ENCODE results near the gene CACNA1F. TPM values are rescaled to one million over a fixed set of nuclear protein-coding genes. Genes with fewer than 3 reads are reported as not detected.
A peak's percentile ranks its signal among the peaks of the same experiment; 100 is the strongest.

Gene CACNA1F
- total and polyA plus RNA-seq, 3 experiments from 2014 or later = 0.24 to 0.61 TPM; not detected in 1

DNA sequence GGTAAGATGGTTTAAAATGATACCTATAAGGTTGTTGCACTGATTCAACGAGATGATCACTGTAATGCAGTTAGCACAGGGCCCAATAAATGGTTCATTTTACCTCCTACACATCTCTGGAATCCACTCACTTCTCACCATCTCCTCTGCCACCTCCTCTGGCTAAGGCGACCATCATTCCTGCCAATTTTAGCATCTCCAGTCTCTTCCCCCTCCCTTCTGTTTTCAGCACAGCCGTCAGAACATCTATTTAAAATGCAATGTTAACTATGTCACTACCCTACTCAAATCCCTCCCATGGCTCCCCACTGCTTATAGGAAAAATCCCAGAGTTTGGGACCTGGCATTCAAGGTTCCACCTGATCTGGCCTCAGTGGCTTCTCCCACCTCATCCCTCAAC, 29.6 kb downstream of the CACNA1F start:
- Mint-ChIP-seq H3K36me3 (no peaks in the 10 kb centered on the region), H3K9me3 (no peaks in the 10 kb centered on the region), H3K4me3 (peak overlapping the region in 1 of 7 donors; percentile 58), H3K27ac (peak overlapping the region in 1 of 8 donors; percentile 66), H3K4me1 (peaks cover 3 to 7% (median 3%) of the 10 kb centered on the region in 3 donors), H3K27me3 (peaks cover 0 to 4% of the 10 kb centered on the region in 2 donors)
- ChIA-PET POLR2A (no interaction called here), CTCF (no interaction called here)
- Histone ChIP-seq H3K4me1 (ENCODE audit: insufficient read depth, low read length) (no peaks in the 10 kb centered on the region), H3K27ac (ENCODE audit: low read depth, low read length) (no peak overlapping the region), H3K27me3 (ENCODE audit: insufficient read depth, low read length, poor library complexity, severe bottlenecking) (no peaks in the 10 kb centered on the region), H3K9me3 (ENCODE audit: low read length) (no peaks in the 10 kb centered on the region), H3K36me3 (ENCODE audit: insufficient read depth, low read length) (no peaks in the 10 kb centered on the region), H3K4me3 (ENCODE audit: low read length) (no peak overlapping the region)
- DNase-seq = no peak

DNA sequence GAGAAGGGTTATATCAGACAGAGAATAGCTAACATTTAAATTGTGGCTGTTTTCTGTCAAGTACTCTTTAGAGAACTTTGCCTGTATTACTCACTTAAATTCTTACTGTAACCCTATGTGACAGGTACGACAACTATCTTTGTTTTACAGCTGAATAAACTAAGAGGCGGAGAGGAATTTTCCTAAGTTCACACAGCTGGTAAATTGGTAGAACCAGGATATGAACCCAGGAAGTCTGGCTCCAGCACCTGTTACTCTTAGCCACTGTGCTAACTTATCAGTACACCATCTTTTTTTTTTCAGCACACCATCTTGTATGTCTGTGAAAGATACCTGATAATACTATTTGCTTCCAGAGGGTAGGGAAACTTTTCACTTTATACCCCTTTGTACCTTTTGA, 31.1 kb downstream of the CACNA1F start:
- POLR2A ChIA-PET = interaction anchor here (0.8 kb wide), 1 partner anchor 15 kb away, joined by 3 read pairs; no protein-coding TSS in a partner anchor
- H3K9me3 Mint-ChIP-seq = no peaks in the 10 kb centered on the region
- CTCF ChIA-PET = no interaction called here

DNA sequence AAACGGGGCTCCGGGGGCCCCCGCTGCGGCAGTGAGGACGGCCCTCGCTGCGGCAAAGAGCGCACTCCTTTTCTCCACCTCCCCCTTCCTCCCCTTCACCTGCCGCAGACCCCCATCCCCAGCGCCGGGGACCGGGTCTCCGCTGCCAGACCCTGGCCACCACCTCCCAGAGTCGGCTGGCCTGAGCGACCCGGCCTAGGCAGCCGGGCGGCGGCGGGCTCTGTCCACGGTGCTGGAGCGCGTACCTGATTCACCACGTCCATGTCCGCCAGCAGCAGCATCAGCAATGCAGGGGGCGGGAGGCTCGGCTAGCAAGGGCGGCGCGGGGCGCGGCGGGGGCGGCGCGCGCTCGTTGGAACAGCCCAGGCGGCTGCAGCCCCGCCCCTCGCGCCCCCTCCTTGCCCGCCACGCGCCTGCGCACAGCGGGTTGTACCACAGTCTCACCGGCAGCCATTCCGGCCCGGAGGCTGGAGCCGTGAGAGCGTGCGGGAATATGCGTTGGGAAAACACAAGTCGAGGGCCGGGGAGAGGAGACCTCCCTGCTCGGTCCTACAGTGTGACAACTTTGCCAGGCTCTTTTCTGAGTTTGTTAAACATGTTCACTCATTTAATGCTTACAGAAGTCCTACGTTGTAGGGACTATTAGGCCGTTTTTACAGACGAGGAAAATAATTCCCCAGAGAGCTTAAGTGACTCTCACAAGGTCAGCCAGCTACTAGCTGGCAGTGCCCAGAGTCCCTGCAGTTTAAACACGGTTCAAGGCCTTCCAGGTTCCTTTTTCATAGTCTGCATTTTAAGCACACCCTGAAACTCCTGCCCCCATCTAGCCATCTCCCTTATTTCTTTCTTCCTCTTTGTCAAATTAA, 33.0 kb downstream of the CACNA1F start, which contains the start of gene SYP:
SYP (minus strand) TSS at position 288 of the 866 bp plus-strand sequence; CDS start at position 281, 7 bp downstream.
- Mint-ChIP-seq H3K4me3 (peak within 1 kb of the TSS; percentile 53 to 82 (median 64)), H3K27ac (peak within 1 kb of the TSS in 7 of 8 donors; percentile 19 to 71 (median 50)), H3K27me3 (peaks cover 0 to 2% of the 10 kb centered on the region in 2 donors), H3K36me3 (peaks cover 0 to 1% (median 0%) of the 10 kb centered on the region in 3 donors), H3K9me3 (no peaks in the 10 kb centered on the region), H3K4me1 (peaks cover 3 to 14% (median 7%) of the 10 kb centered on the region in 3 donors)
- Histone ChIP-seq H3K4me3 (ENCODE audit: low read length) (peak within 1 kb of the TSS; percentile 44), H3K27me3 (ENCODE audit: insufficient read depth, low read length, poor library complexity, severe bottlenecking) (no peaks in the 10 kb centered on the region), H3K36me3 (ENCODE audit: insufficient read depth, low read length) (no peaks in the 10 kb centered on the region), H3K9me3 (ENCODE audit: low read length) (no peaks in the 10 kb centered on the region), H3K27ac (ENCODE audit: low read depth, low read length) (no peak within 1 kb of the TSS), H3K4me1 (ENCODE audit: insufficient read depth, low read length) (no peaks in the 10 kb centered on the region)
- peak; percentile 83 to 92 (median 86) for DNase-seq
- ChIA-PET CTCF (no interaction called here), POLR2A (no interaction called here)

More for the DNA sequence above, 31.1 kb downstream of the CACNA1F start:
- Histone ChIP-seq H3K9me3 (ENCODE audit: low read length) (no peaks in the 10 kb centered on the region), H3K4me1 (ENCODE audit: insufficient read depth, low read length) (no peaks in the 10 kb centered on the region), H3K36me3 (ENCODE audit: insufficient read depth, low read length) (no peaks in the 10 kb centered on the region), H3K4me3 (ENCODE audit: low read length) (no peak overlapping the region), H3K27ac (ENCODE audit: low read depth, low read length) (no peak overlapping the region), H3K27me3 (ENCODE audit: insufficient read depth, low read length, poor library complexity, severe bottlenecking) (no peaks in the 10 kb centered on the region)
- DNase-seq = no peak
- Mint-ChIP-seq H3K27ac (peak overlapping the region in 2 of 8 donors; percentile 8 to 70), H3K4me3 (peak overlapping the region in 1 of 7 donors; percentile 45), H3K4me1 (peaks cover 3 to 14% (median 7%) of the 10 kb centered on the region in 3 donors), H3K27me3 (peaks cover 0 to 4% of the 10 kb centered on the region in 2 donors), H3K36me3 (peaks cover 0 to 1% (median 0%) of the 10 kb centered on the region in 3 donors)

DNA sequence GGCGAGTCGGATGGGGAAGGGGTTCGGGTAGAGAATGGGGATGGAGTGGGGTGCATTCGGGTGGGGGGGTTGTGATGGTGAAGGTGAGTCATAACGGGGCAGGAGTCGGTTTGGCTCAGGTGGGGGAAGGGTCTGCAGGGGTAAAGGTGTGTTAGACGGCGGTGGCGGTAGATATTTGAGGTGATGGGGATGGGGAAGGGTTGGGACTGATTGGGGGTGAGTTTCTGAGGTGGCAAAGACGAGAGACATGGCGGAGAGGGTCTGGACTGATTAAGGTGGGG, 33.9 kb downstream of the CACNA1F start:
- peaks cover 0 to 4% of the 10 kb centered on the region in 2 donors for H3K27me3 Mint-ChIP-seq
- Histone ChIP-seq H3K27me3 (ENCODE audit: insufficient read depth, low read length, poor library complexity, severe bottlenecking) (no peaks in the 10 kb centered on the region), H3K27ac (ENCODE audit: low read depth, low read length) (no peak overlapping the region), H3K9me3 (ENCODE audit: low read length) (no peaks in the 10 kb centered on the region), H3K4me3 (ENCODE audit: low read length) (no peak overlapping the region), H3K4me1 (ENCODE audit: insufficient read depth, low read length) (no peaks in the 10 kb centered on the region), H3K36me3 (ENCODE audit: insufficient read depth, low read length) (no peaks in the 10 kb centered on the region)
- H3K4me3 Mint-ChIP-seq = no peak overlapping the region
- no peak for DNase-seq
- no peak overlapping the region for H3K27ac Mint-ChIP-seq
- ChIA-PET POLR2A (no interaction called here), CTCF (no interaction called here)
- peaks cover 3 to 14% (median 7%) of the 10 kb centered on the region in 3 donors for H3K4me1 Mint-ChIP-seq
- no peaks in the 10 kb centered on the region for H3K9me3 Mint-ChIP-seq
- peaks cover 0 to 2% (median 1%) of the 10 kb centered on the region in 3 donors for H3K36me3 Mint-ChIP-seq

DNA sequence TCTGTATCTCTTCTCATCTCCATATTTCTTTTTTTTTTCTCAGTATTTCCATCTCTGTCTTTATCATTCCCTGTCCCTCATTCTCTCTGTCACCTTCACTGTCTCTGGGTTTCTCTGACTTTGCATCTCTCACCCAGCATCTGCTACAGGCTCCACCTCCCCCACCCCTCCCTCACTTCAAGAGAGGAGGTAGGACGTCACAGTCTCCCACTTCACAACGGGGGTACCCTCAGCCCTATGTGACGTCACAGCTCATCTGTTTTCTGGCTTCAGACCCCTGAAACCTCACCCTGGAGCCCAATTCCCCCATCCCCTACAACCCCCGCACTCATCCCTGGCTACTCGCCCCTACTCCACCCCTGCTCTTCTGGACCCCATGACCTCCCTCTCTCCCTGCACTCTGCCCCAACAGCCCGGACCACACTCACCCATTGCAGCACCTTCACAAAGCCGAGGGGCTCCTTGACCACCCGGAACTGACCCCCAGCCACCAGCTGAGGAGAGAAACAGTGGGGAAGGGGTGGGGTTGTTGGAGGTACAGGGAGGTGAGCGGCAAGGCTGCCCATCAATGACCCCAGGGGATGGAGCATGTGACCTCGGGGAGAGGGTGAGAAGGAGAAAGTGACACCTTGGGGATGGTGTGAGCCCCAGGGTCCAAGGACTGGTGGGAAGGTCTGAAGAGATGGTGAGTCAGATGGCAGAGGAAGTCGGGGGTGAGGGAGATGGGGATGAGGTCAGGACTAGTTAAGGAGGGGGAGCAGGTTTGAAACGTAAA, 34.4 kb downstream of the CACNA1F start:
- H3K27ac ChIP-seq (ENCODE audit: low read depth, low read length) = no peak overlapping the region
- no peaks in the 10 kb centered on the region for H3K36me3 ChIP-seq (ENCODE audit: insufficient read depth, low read length)
- DNase-seq = no peak
- peaks cover 0 to 3% (median 1%) of the 10 kb centered on the region in 3 donors for H3K36me3 Mint-ChIP-seq
- H3K4me1 Mint-ChIP-seq = peaks cover 6 to 17% (median 10%) of the 10 kb centered on the region in 3 donors
- peak overlapping the region in 1 of 8 donors; percentile 15 for H3K27ac Mint-ChIP-seq
- no peaks in the 10 kb centered on the region for H3K9me3 ChIP-seq (ENCODE audit: low read length)
- no peaks in the 10 kb centered on the region for H3K4me1 ChIP-seq (ENCODE audit: insufficient read depth, low read length)
- ChIA-PET POLR2A (no interaction called here), CTCF (no interaction called here)
- peaks cover 0 to 2% of the 10 kb centered on the region in 2 donors for H3K27me3 Mint-ChIP-seq
- peak overlapping the region in 3 of 7 donors; percentile 1 to 82 (median 44) for H3K4me3 Mint-ChIP-seq
- no peaks in the 10 kb centered on the region for H3K27me3 ChIP-seq (ENCODE audit: insufficient read depth, low read length, poor library complexity, severe bottlenecking)
- no peaks in the 10 kb centered on the region for H3K9me3 Mint-ChIP-seq
- no peak overlapping the region for H3K4me3 ChIP-seq (ENCODE audit: low read length)

DNA sequence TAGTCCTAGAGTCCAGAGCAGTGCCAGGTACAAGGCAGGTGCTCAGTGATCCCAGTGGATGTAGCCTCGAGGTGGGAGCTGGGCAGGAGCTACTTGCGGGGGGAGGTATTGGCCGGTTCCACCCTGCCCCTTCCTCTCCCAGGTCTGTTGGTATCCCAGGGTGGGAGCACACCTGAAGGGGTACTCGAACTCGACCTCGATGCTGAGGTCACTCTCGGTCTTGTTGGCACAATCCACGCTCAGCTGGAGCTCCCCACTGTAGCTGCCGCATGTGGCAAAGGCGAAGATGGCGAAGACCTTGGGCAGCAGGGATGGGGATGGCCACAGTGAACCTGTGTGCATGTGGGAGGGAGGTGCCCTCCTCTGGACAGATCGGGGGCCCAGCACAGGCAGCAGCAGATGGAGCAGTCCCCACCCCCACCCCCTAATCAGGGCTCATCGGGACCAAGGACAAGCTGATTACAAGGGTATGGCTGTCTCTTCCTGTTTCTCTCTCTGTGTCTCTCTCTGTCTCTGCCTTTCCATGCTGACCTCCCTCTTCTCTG, 35.5 kb downstream of the CACNA1F start:
- Mint-ChIP-seq H3K27ac (no peak overlapping the region), H3K36me3 (peaks cover 0 to 3% (median 1%) of the 10 kb centered on the region in 3 donors), H3K9me3 (no peaks in the 10 kb centered on the region), H3K4me3 (peak overlapping the region in 2 of 7 donors; percentile 1 to 44), H3K4me1 (peaks cover 17 to 28% (median 17%) of the 10 kb centered on the region in 3 donors), H3K27me3 (peaks cover 0 to 2% of the 10 kb centered on the region in 2 donors)
- ChIA-PET POLR2A (no interaction called here), CTCF (no interaction called here)
- DNase-seq = no peak
- H3K9me3 ChIP-seq (ENCODE audit: low read length) = no peaks in the 10 kb centered on the region
- no peak overlapping the region for H3K4me3 ChIP-seq (ENCODE audit: low read length)
- no peaks in the 10 kb centered on the region for H3K36me3 ChIP-seq (ENCODE audit: insufficient read depth, low read length)
- no peaks in the 10 kb centered on the region for H3K27me3 ChIP-seq (ENCODE audit: insufficient read depth, low read length, poor library complexity, severe bottlenecking)
- no peak overlapping the region for H3K27ac ChIP-seq (ENCODE audit: low read depth, low read length)
- H3K4me1 ChIP-seq (ENCODE audit: insufficient read depth, low read length) = peaks cover 10% of the 10 kb centered on the region

DNA sequence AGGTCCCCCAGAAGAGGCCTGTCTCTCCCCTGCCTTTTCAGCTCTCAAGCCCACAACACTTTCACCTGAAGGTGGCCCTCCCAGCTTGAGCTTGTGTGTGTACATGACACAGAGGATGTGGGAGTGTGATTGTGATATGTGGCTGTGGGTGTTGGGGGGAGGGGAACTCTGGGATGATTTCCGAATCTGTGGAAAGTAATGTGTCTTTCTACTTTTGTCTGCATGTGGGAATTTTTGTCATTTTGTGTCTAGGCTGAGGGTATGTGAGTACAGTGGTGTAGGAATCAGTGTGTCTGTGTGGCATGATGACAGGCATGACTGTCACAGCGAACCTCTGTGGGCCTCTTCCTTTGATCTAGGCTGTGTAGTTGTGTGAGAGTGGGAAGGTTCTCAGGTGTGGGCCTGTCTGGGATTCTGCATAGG, 39.6 kb downstream of the CACNA1F start:
- H3K27ac ChIP-seq (ENCODE audit: low read depth, low read length) = no peak overlapping the region
- Mint-ChIP-seq H3K27me3 (peaks cover 0 to 2% of the 10 kb centered on the region in 2 donors), H3K4me3 (peak overlapping the region in 1 of 7 donors; percentile 87), H3K27ac (peak overlapping the region in 4 of 8 donors; percentile 5 to 69 (median 31)), H3K36me3 (peaks cover 0 to 4% (median 1%) of the 10 kb centered on the region in 3 donors), H3K9me3 (no peaks in the 10 kb centered on the region), H3K4me1 (peaks cover 22 to 29% (median 22%) of the 10 kb centered on the region in 3 donors)
- no peaks in the 10 kb centered on the region for H3K27me3 ChIP-seq (ENCODE audit: insufficient read depth, low read length, poor library complexity, severe bottlenecking)
- H3K36me3 ChIP-seq (ENCODE audit: insufficient read depth, low read length) = no peaks in the 10 kb centered on the region
- H3K4me3 ChIP-seq (ENCODE audit: low read length) = no peak overlapping the region
- CTCF ChIA-PET = interaction anchor here (1.2 to 4.7 kb wide), 4 partner anchors 17 to 686 kb away, joined by 3 to 25 read pairs (median 4); partner anchors contain the start of genes PPP1R3F and USP27X
- peaks cover 16% of the 10 kb centered on the region for H3K4me1 ChIP-seq (ENCODE audit: insufficient read depth, low read length)
- no peak for DNase-seq
- H3K9me3 ChIP-seq (ENCODE audit: low read length) = no peaks in the 10 kb centered on the region
- POLR2A ChIA-PET = no interaction called here

Data from CD8-positive, alpha-beta memory T cell (primary cell).